GM21528 (cell line): Measurements from ENCODE around the gene C11orf58.

Experiments
- ATAC-seq: cut with Tn5 transposase; IDR thresholded peaks from one replicate; pipeline ENCODE4 v1.9.1; 2021; ENCODE audit warnings: mild to moderate bottlenecking, moderate library complexity; ENCODE audit not compliant: unreplicated experiment, low FRiP score

Gene C11orf58

GRCh38 chr11:16738193-16738946 lies at the start of gene C11orf58:
TSS of gene C11orf58 (plus strand) at chr11:16738647. CDS start at chr11:16738779, 132 bp downstream.
- ATAC-seq, result peak; percentile 99

DNA sequence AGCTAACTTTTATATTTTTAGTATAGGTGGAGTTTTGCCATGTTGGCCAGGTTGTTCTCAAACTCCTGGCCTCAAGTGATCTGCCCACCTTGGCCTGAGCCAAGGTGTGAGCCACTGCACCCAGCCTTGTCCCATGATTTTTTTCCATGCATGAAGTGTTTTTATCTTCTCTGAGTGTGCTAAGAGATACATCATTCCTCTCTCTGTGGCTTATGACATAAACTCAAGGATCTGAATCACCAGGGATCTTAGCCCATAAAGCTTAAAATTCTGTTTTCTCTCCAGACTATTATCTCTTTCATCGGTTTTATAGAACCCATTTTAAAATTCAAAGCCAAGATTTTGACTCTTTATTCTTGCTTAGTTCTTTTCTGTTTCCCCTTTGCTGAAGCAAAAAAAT lies 48.4 kb upstream of the C11orf58 start:
- ATAC-seq, result no peak

- ATAC-seq, result no peak
Measured at GRCh38 chr11:16703795-16704194, 34.7 kb upstream of the C11orf58 start.

DNA sequence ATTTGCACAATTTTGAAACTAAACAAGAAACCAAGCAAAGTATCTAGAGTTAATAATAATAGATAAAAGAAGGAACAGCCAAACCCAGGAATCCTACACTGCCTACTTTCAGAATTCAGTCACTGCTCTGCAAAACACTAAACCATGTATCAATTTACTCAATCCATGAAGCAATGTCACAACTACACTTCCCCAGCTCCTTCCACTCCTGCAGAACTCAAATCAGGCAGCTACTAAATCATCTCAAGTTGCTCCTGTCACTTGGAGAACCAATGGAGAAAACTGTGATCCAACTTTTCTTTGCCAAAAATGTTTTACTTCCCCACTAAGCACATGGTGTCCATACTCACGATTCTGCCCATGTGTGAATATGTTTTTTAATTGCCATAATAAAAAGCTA lies 24.9 kb upstream of the C11orf58 start:
- no peak for ATAC-seq

GRCh38 chr11:16722581-16723344 lies 15.7 kb upstream of the C11orf58 start:
- no peak for ATAC-seq

DNA sequence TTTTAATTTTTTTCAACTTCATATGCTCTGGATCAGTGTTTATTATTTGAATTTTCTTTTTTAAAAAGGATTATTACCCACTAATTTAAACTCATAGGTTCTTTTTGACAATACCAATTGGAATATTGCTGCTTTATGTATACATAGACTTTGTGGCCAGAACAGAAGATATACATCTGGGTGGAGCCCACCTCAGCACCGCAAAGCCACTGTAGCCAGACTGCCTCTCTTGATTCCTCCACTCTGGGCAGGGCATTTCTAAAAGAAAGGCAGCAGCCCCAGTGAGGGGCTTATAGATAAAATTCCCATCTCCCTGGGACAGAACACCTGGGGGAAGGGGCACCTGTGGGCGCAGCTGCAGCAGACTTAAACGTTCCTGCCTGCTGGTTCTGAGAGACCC lies 10.6 kb upstream of the C11orf58 start:
- no peak for ATAC-seq

DNA sequence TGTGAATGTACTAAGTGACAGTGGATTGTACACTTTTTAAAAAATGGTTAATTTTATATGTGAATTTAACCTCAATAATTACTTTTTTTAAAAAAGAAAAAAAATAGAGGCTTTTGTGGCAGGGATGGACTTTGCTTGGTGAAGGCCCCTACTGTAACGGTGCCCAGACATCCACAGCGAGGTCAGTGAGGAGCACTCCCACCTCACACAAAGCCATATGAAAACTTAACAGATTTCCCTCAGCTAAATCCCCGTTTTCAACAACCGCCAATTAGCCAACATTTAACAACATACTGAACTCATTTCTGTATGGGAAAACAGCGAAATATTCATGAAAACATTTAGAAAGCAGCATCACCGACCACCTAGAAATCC lies 642 bp upstream of the C11orf58 start:
- ATAC-seq, result peak; percentile 25

GRCh38 chr11:16738947-16739815 lies 734 bp downstream of the C11orf58 start:
- peak; percentile 12 for ATAC-seq

GRCh38 chr11:16741473-16741872 lies 3.0 kb downstream of the C11orf58 start:
- ATAC-seq, result no peak

DNA sequence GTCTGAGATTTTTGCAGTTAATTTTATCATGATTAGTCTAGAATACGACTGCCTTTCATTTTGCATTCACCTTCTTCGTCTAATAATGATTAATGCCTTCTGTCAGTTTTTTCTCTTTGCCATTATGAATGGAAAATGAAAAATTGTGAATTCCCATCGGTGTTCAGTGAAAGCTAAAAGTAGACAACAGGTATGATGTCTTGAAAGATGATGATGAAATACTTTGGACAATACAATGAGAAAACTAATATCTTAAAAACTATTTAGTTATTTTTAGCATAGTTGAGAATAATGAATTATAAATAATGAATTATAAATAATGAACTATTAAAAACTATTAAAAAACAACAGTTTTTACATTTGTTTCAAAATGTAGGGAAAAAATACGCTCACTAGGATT lies 5.0 kb downstream of the C11orf58 start:
- ATAC-seq, result no peak

- ATAC-seq, result no peak
Measured at GRCh38 chr11:16744128-16744725, 5.8 kb downstream of the C11orf58 start.

- no peak for ATAC-seq
Measured at GRCh38 chr11:16745950-16746605, 7.6 kb downstream of the C11orf58 start.

GRCh38 chr11:16749092-16749491 lies 10.6 kb downstream of the C11orf58 start:
- no peak for ATAC-seq

DNA sequence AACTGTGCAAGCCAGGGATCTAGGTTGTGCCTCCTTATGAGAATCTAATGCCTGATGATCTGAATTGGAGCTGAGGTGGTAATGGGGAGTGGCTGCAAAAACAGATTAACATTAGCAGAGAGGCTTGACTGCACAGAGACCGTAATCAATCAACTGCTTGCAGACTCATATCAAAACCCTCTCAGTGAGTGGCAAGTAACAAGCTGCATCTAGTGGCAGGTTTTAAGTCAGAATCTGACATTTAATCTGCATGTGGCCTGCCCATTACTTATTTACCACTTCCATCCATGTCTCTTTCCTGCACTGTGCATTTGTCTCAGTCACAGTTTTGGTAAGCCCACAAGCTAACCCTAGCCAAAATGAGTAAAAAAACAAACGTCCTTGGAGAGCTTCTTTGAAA lies 11.2 kb downstream of the C11orf58 start:
- no peak for ATAC-seq

DNA sequence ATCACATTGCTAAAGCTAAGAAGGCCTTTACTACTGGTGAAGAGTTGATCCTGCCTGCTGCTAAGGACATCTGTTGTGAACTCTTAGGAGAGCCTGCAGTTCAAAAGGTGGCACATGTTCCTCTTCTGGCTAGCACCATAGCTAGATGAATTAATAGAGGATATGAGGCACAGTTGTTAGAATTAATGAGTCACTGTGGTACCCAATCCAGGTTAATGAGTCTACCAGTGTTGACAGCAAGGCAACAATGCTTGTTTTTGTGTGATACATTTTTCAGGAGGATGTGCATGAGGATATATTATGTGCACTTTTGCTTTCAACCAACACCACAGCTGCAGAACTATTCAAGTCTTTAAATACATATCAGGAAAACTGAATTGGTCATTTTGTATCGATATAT lies 12.0 kb downstream of the C11orf58 start:
- ATAC-seq, result no peak

GRCh38 chr11:16758382-16759024 lies 20.1 kb downstream of the C11orf58 start:
- ATAC-seq, result no peak

GRCh38 chr11:16759857-16760508 lies 21.5 kb downstream of the C11orf58 start:
- ATAC-seq, result no peak

DNA sequence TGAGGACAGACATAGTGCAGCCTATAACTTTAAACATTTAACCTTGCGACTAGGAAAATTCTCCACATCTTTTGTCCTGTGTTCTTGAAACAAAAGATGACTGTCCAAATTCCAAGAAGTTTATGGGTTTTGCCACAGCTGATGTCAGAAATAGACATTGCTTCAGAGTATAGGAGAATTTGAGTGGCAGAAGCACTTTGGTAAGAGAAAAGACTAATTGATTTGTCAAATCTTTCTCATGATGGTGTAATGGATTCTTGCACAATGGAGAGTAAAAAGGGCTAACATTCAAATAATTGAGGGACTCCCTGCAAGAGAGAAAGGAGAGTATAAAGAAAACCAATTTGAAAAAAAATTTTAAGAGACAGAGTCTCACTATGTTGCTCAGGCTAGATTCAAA lies 25.3 kb downstream of the C11orf58 start:
- no peak for ATAC-seq

- no peak for ATAC-seq
Measured at GRCh38 chr11:16764888-16765287, 26.4 kb downstream of the C11orf58 start.
